Progenitor cell of endocrine pancreas (in vitro differentiated cells): ENCODE data around the gene CFAP298. TPM values are rescaled to one million over a fixed set of nuclear protein-coding genes. Genes with fewer than 3 reads are reported as not detected.

Experiments used
- DNase-seq: peaks from one replicate; pipeline ENCODE4 v3.0.0; 2021; ENCODE audit warnings: low spot score; ENCODE audit not compliant: unreplicated experiment
- H3K27ac Mint-ChIP-seq: 2 replicates; pipeline ENCODE4 v1.8.0; 2021; ENCODE audit warnings: mild to moderate bottlenecking, moderate library complexity, mixed read lengths
- H3K27me3 Mint-ChIP-seq: 2 replicates; pipeline ENCODE4 v1.8.0; 2021; ENCODE audit warnings: mixed read lengths
- H3K36me3 Mint-ChIP-seq: 2 replicates; pipeline ENCODE4 v1.8.0; 2022; ENCODE audit warnings: mixed read lengths; ENCODE audit not compliant: insufficient read depth
- H3K4me1 Mint-ChIP-seq: 2 replicates; pipeline ENCODE4 v1.8.0; 2021; ENCODE audit warnings: low read depth, mixed read lengths
- H3K4me3 Mint-ChIP-seq: 2 replicates; pipeline ENCODE4 v1.8.0; 2021; ENCODE audit warnings: low read depth, mild to moderate bottlenecking, moderate library complexity, mixed read lengths
- H3K9me3 Mint-ChIP-seq: 2 replicates; pipeline ENCODE4 v1.8.0; 2021; ENCODE audit warnings: low read depth, mixed read lengths
- CTCF ChIP-seq: fragments of 200-600 bp; sonication (generic); IDR thresholded peaks from one replicate; pipeline ENCODE4 v1.5.0; 2021; ENCODE audit warnings: antibody characterized with exemption, mild to moderate bottlenecking; ENCODE audit not compliant: unreplicated experiment
- total RNA-seq: library from RNA; stranded (reverse); gene quantifications from 2 replicates; pipeline ENCODE4 v1.2.1, GENCODE V29; 2021

CFAP298 gene
- total RNA-seq, 1 donor from 2014 or later, result 52.4 TPM

- Mint-ChIP-seq H3K27me3 (peaks cover 9% of the 10 kb centered on the region), H3K4me3 (no peak overlapping the region), H3K9me3 (no peaks in the 10 kb centered on the region), H3K4me1 (peaks cover 9% of the 10 kb centered on the region), H3K36me3 (peaks cover 2% of the 10 kb centered on the region), H3K27ac (no peak overlapping the region)
- DNase-seq, result no peak
- no peak for TF ChIP-seq CTCF
Measured at GRCh38 chr21:32587120-32587519, 25.1 kb downstream of the CFAP298 start.

- no peak for DNase-seq
- no peaks in the 10 kb centered on the region for H3K9me3 Mint-ChIP-seq
- no peak overlapping the region for H3K27ac Mint-ChIP-seq
- H3K4me1 Mint-ChIP-seq, result peaks cover 2% of the 10 kb centered on the region
- H3K27me3 Mint-ChIP-seq, result peaks cover 9% of the 10 kb centered on the region
- no peak overlapping the region for H3K4me3 Mint-ChIP-seq
- TF ChIP-seq CTCF, result no peak
- H3K36me3 Mint-ChIP-seq, result peaks cover 2% of the 10 kb centered on the region
Measured at GRCh38 chr21:32585970-32586369, 26.2 kb downstream of the CFAP298 start.

- Mint-ChIP-seq H3K27ac (no peak within 1 kb of the TSS), H3K27me3 (peaks cover 5% of the 10 kb centered on the region), H3K4me3 (no peak within 1 kb of the TSS), H3K36me3 (peaks cover 2% of the 10 kb centered on the region), H3K4me1 (no peaks in the 10 kb centered on the region), H3K9me3 (no peaks in the 10 kb centered on the region)
- no peak for DNase-seq
- no peak for TF ChIP-seq CTCF
Measured at GRCh38 chr21:32585042-32585710, 27.0 kb downstream of the CFAP298 start, which contains the start of gene TCP10L. TCP10L (minus strand) TSS chr21:32585523; CDS start chr21:32584304, 1,219 bp downstream.

GRCh38 chr21:32584472-32584871 is 27.7 kb downstream of the CFAP298 start:
- peaks cover 2% of the 10 kb centered on the region for H3K36me3 Mint-ChIP-seq
- no peak for DNase-seq
- TF ChIP-seq CTCF, result no peak
- H3K4me3 Mint-ChIP-seq, result no peak overlapping the region
- H3K27me3 Mint-ChIP-seq, result peaks cover 5% of the 10 kb centered on the region
- H3K27ac Mint-ChIP-seq, result no peak overlapping the region
- H3K9me3 Mint-ChIP-seq, result no peaks in the 10 kb centered on the region
- no peaks in the 10 kb centered on the region for H3K4me1 Mint-ChIP-seq

- no peaks in the 10 kb centered on the region for H3K9me3 Mint-ChIP-seq
- DNase-seq, result no peak
- H3K27me3 Mint-ChIP-seq, result peaks cover 5% of the 10 kb centered on the region
- H3K27ac Mint-ChIP-seq, result no peak overlapping the region
- no peak for TF ChIP-seq CTCF
- H3K36me3 Mint-ChIP-seq, result peaks cover 6% of the 10 kb centered on the region
- H3K4me3 Mint-ChIP-seq, result no peak overlapping the region
- peaks cover 4% of the 10 kb centered on the region for H3K4me1 Mint-ChIP-seq
Measured at GRCh38 chr21:32581732-32582131, 30.4 kb downstream of the CFAP298 start.
